ENCODE measurements around the gene SLC38A5.

- TF ChIP-seq THAP8 (CRISPR knock-in tag; IDR thresholded peaks at IDR 0.05; ENCODE audit: borderline replicate concordance) (no peak), MLXIP (CRISPR knock-in tag; IDR thresholded peaks at IDR 0.05; ENCODE audit: borderline replicate concordance) (no peak), TOE1 (CRISPR knock-in tag; IDR thresholded peaks at IDR 0.05) (no peak)
These were observed 8.2 kb downstream of the SLC38A5 start for GRCh38 chrX:48461830-48462229.

All from HepG2 (cell line).